ENCODE results near the gene MID1. TPM values are rescaled to one million over a fixed set of nuclear protein-coding genes. Genes with fewer than 3 reads are reported as not detected.
"Not testable (repeated sequence)": the region's sequence is repeated elsewhere in the genome, so short reads cannot be mapped to it uniquely, and the experiment has no call there.

Gene MID1
- total RNA-seq, 2 experiments from 2014 or later, result 0.27 to 0.36 TPM

DNA sequence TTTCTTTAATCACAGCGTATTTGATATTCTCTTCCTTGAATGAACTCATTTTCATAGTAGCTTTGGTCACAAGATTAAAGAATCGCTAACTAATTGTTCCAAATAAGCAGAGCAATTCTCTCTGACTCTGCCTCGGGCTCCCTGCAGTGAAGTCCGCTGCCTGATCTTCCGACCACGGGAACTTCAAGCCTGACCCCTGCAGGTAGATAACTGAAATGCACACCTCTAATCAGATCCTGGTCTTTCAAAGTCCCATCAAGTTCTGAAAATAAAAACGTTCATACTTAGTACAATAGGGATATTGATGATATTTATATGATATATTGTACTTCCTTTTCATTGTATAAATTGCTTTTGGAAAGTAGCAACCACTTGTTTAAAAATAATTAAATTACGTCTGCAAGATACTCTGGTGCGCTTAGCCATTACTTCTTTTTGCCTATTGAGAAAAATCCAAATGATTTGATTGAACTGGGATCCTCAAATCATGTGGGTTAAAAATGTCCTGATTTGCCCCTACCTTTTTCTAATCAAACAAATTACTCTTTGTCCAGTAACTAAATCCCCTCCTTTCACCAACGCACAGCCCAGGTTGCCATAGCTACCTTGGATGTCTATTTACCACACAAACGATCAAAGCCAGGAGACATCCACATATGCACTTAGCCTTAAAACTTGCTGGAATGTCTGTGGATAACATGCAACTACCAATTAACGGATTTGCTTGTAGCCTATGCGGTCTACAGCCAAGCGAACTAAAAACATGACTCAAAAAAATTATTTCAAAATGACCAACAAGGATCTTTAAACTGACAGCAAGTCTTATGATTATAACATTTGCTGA lies 4.2 kb downstream of the MID1 start:
- H3K27me3 Mint-ChIP-seq, result peaks cover 21% of the 10 kb centered on the region
- H3K9me3 Mint-ChIP-seq, result no peaks in the 10 kb centered on the region
- POLR2A ChIA-PET, result no interaction called here
- intact Hi-C loops (cut with micrococcal nuclease), result loop anchor here (2.0 kb wide), 1 partner anchor 425 kb away; no protein-coding TSS in a partner anchor
- no peaks in the 10 kb centered on the region for H3K36me3 Mint-ChIP-seq
- CTCF ChIA-PET, result interaction anchor here (1.0 kb wide), 1 partner anchor 426 kb away, joined by 6 read pairs; no protein-coding TSS in a partner anchor
- H3K4me3 Mint-ChIP-seq, result no peak overlapping the region
- no peak overlapping the region for H3K27ac Mint-ChIP-seq
- peaks cover 4% of the 10 kb centered on the region for H3K4me1 Mint-ChIP-seq (ENCODE audit: low read depth)
- no peak for DNase-seq

DNA sequence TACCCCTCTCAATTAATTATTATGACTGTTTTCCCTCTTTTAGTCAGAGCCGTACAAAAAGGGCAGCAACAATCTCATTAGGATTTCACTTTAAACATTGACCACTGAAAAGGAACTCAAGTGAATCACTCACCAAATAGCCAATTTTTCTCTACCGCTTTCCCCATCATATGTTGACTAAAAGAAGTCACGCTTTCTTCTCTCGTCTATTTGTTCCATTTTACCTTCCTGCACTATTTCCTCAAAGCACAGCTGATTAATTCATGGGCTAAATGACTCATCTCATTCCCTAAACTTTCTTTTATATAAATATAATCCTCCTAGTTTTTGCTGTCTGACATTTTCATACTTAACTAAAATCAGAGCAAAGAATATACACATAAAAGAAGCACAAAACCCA lies 8.2 kb downstream of the MID1 start:
- Mint-ChIP-seq H3K36me3 (no peaks in the 10 kb centered on the region), H3K27ac (no peak overlapping the region), H3K9me3 (no peaks in the 10 kb centered on the region), H3K4me1 (ENCODE audit: low read depth) (no peaks in the 10 kb centered on the region), H3K4me3 (no peak overlapping the region), H3K27me3 (peaks cover 7% of the 10 kb centered on the region)
- intact Hi-C loops (cut with micrococcal nuclease), result no loop called here
- no peak for DNase-seq
- ChIA-PET CTCF (no interaction called here), POLR2A (no interaction called here)

DNA sequence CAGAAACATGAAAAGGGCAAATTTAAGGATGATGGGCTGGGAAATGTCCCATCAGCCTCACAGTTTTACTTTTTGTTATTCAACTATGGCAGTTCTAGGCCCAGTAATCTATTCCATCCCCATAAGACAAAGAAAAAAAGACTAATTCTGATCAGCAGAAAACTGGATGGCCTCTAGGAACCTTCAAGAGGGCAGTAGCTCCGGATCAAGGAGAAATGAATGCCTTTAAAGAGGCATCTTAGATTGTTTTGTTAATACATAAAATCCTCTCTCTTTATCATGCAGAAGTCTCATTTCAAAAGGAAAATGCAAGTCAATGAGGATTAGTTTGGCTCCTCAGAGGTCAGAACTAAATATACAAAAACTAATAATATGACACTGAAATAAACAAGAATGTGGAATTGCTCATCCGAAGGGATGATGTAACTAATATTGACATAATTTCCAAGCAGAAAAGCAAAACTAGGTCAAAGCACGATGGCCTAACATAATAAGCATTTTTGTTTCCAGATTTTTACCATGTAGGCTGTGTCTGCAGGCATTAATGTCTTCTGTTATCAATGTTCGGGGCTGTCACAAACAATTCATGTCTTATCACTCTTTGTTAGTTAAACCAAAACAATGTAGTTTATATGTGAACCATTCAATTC lies 8.8 kb downstream of the MID1 start:
- DNase-seq, result no peak
- Mint-ChIP-seq H3K9me3 (no peaks in the 10 kb centered on the region), H3K27me3 (peaks cover 4% of the 10 kb centered on the region), H3K27ac (no peak overlapping the region), H3K4me3 (no peak overlapping the region), H3K4me1 (ENCODE audit: low read depth) (no peaks in the 10 kb centered on the region), H3K36me3 (no peaks in the 10 kb centered on the region)
- ChIA-PET POLR2A (no interaction called here), CTCF (no interaction called here)
- intact Hi-C loops (cut with micrococcal nuclease), result no loop called here

DNA sequence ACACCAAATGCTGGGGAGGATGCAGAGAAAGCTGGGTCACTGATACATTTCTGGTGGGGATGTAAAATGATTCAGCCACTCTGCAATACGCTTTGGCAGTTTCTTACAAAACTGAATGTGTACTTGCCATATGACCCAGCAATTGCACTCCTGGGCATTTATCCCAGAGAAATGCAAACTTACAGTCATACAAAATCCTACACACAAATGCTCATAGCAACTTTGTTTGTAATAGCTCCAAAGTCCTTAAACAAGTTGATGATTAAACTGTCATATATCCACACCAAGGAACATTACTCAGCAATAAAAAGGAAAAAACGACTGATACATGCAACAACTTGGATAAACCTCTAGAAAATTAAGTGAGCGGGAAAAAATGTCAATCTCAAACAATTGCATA lies 12.3 kb downstream of the MID1 start:
- no peaks in the 10 kb centered on the region for H3K27me3 Mint-ChIP-seq
- intact Hi-C loops (cut with micrococcal nuclease), result no loop called here
- no peaks in the 10 kb centered on the region for H3K4me1 Mint-ChIP-seq (ENCODE audit: low read depth)
- H3K36me3 Mint-ChIP-seq, result no peaks in the 10 kb centered on the region
- H3K9me3 Mint-ChIP-seq, result no peaks in the 10 kb centered on the region
- no peak for DNase-seq
- H3K27ac Mint-ChIP-seq, result no peak overlapping the region
- CTCF ChIA-PET, result no interaction called here
- POLR2A ChIA-PET, result no interaction called here
- H3K4me3 Mint-ChIP-seq, result no peak overlapping the region

DNA sequence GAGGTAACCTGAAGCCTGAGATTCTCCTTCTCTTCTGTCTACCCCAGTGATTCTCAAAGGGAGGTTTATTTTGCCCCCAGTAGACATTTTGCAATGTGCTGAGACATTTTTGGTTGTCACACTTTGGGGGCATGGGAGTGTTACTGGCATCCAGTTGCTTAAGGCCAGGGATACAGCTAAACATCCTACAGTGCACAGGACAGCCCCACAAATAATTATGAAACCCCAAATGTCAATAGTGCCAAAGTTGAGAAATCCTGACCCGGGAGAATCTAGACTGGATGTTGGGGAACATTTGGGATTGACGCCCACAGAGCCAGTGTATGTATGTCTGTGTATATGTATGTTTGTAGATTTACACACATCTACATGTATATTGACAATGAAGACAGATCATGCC lies 13.2 kb downstream of the MID1 start:
- DNase-seq, result no peak
- no peaks in the 10 kb centered on the region for H3K9me3 Mint-ChIP-seq
- intact Hi-C loops (cut with micrococcal nuclease), result no loop called here
- no peaks in the 10 kb centered on the region for H3K4me1 Mint-ChIP-seq (ENCODE audit: low read depth)
- ChIA-PET CTCF (no interaction called here), POLR2A (no interaction called here)
- H3K36me3 Mint-ChIP-seq, result no peaks in the 10 kb centered on the region
- H3K27me3 Mint-ChIP-seq, result no peaks in the 10 kb centered on the region
- no peak overlapping the region for H3K4me3 Mint-ChIP-seq
- no peak overlapping the region for H3K27ac Mint-ChIP-seq

DNA sequence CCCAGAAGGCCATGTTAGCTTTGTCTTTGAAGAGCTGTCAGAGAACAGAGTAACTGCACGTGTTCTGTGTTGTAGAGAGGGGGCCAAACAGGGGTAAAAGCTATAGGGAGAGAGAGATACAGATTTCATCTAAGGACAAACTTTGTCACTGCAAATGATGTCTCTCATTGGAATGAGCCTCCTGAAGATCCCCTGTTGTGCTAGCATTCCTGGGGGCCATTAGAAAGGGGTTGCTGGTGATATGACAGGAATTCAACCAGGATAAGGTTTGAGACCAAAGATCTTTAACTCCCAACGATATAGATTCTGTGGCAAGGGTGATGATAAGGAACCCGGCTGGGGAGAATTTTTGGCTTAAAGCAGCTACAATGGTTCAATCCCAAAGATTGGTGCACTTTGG lies 16.8 kb downstream of the MID1 start:
- H3K36me3 Mint-ChIP-seq, result no peaks in the 10 kb centered on the region
- H3K9me3 Mint-ChIP-seq, result no peaks in the 10 kb centered on the region
- H3K4me3 Mint-ChIP-seq, result no peak overlapping the region
- H3K27ac Mint-ChIP-seq, result no peak overlapping the region
- intact Hi-C loops (cut with micrococcal nuclease), result no loop called here
- ChIA-PET CTCF (no interaction called here), POLR2A (no interaction called here)
- no peak for DNase-seq
- H3K4me1 Mint-ChIP-seq (ENCODE audit: low read depth), result no peaks in the 10 kb centered on the region
- H3K27me3 Mint-ChIP-seq, result no peaks in the 10 kb centered on the region

DNA sequence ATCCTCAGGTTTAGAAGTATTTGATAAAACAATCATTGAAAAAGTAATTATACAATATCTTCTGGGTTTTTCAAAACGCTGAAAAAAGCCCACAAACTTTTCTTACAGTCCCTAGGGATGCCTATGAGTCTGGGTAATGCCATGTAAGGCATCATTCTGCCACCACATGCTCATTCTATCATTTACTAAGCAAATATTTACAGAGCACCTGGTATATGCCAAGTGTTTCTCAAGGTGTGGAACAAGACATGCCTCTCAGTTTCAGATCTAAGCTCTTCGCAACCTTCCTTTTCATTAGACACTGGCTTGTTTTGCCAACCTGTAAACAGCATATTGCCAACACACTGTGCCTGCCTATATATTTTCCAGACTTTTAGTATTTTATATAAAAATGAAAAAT lies 17.7 kb downstream of the MID1 start:
- intact Hi-C loops (cut with micrococcal nuclease), result no loop called here
- H3K27ac Mint-ChIP-seq, result no peak overlapping the region

DNA sequence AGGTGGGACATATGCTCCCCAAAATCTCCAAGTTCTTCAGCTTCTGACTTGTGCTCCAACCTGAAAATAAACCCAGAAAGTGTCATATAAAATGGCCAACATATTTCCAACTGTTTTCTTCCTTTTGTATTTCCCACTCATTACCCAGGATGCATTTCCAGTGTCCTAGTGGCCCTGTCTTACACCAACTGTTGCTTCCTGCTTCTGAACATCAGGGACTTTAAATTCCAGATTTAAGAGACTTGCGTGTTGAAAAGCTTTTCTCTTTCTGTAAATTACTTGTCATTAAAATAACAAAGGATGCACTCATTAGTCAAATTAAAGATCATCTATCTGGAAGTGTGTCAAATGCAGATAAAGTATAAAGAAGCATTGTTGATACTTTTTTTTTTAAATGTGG lies 19.9 kb downstream of the MID1 start:
- H3K4me1 Mint-ChIP-seq (ENCODE audit: low read depth), result no peaks in the 10 kb centered on the region
- no peak overlapping the region for H3K4me3 Mint-ChIP-seq

More for the DNA sequence above, 17.7 kb downstream of the MID1 start:
- CTCF ChIA-PET, result interaction anchor here (0.6 kb wide), 1 partner anchor 19 kb away, joined by 3 read pairs; no protein-coding TSS in a partner anchor
- no peaks in the 10 kb centered on the region for H3K4me1 Mint-ChIP-seq (ENCODE audit: low read depth)
- POLR2A ChIA-PET, result no interaction called here
- H3K9me3 Mint-ChIP-seq, result no peaks in the 10 kb centered on the region
- no peak overlapping the region for H3K4me3 Mint-ChIP-seq
- no peak for DNase-seq
- H3K27me3 Mint-ChIP-seq, result no peaks in the 10 kb centered on the region
- H3K36me3 Mint-ChIP-seq, result no peaks in the 10 kb centered on the region

DNA sequence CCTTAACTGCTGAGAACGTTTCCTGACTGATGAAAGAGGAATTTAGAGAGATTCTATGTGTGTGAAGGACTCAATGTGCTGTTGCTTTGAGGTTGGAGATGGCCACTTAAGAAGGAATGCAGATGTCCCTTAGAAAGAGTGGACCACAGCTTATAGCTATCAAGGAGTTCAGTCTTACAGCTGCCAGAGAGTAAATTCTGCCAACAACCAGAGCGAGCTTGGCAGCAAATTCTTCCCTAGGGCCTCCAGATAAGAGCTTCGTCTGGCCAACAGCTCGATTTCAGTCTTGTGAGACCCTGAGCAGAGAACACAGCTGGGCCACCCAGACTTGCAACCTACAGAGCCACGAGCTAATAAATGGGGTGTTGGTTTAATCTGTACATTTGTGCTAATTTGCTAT lies 21.8 kb downstream of the MID1 start:
- Mint-ChIP-seq H3K4me1 (ENCODE audit: low read depth) (no peaks in the 10 kb centered on the region), H3K4me3 (no peak overlapping the region), H3K9me3 (no peaks in the 10 kb centered on the region), H3K27me3 (no peaks in the 10 kb centered on the region), H3K27ac (no peak overlapping the region), H3K36me3 (no peaks in the 10 kb centered on the region)
- intact Hi-C loops (cut with micrococcal nuclease), result no loop called here
- DNase-seq, result no peak
- POLR2A ChIA-PET, result no interaction called here
- CTCF ChIA-PET, result no interaction called here

More for the DNA sequence above, 19.9 kb downstream of the MID1 start:
- no peaks in the 10 kb centered on the region for H3K27me3 Mint-ChIP-seq
- ChIA-PET CTCF (interaction anchor here (1.9 kb wide), 1 partner anchor 410 kb away, joined by 6 read pairs; no protein-coding TSS in a partner anchor), POLR2A (no interaction called here)
- no peak for DNase-seq
- H3K27ac Mint-ChIP-seq, result no peak overlapping the region
- no peaks in the 10 kb centered on the region for H3K9me3 Mint-ChIP-seq
- intact Hi-C loops (cut with micrococcal nuclease), result no loop called here
- H3K36me3 Mint-ChIP-seq, result no peaks in the 10 kb centered on the region

DNA sequence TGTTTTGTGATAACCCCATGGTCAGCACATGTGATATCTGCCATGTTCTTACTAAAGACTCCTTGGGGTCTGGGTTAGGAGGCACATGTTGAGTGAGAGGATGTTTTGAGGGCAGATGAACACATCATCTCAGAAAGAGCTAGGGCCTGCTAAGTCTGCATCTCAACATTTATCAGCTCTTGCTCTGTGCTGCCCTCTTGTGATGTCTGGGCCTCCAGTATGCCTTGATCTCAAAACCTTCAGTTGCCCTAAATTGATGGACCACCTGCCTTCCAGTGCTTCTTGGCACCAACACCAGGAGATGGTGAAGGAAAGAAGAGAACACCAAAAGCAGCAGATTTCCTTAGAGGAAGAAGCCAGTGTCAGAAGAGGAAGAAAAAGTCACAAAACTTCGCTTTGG lies 22.5 kb downstream of the MID1 start:
- H3K27ac Mint-ChIP-seq, result no peak overlapping the region
- H3K9me3 Mint-ChIP-seq, result no peaks in the 10 kb centered on the region
- CTCF ChIA-PET, result no interaction called here
- POLR2A ChIA-PET, result no interaction called here
- H3K36me3 Mint-ChIP-seq, result no peaks in the 10 kb centered on the region
- no peaks in the 10 kb centered on the region for H3K27me3 Mint-ChIP-seq
- H3K4me3 Mint-ChIP-seq, result no peak overlapping the region
- no peaks in the 10 kb centered on the region for H3K4me1 Mint-ChIP-seq (ENCODE audit: low read depth)
- peak; percentile 8 for DNase-seq
- intact Hi-C loops (cut with micrococcal nuclease), result no loop called here

DNA sequence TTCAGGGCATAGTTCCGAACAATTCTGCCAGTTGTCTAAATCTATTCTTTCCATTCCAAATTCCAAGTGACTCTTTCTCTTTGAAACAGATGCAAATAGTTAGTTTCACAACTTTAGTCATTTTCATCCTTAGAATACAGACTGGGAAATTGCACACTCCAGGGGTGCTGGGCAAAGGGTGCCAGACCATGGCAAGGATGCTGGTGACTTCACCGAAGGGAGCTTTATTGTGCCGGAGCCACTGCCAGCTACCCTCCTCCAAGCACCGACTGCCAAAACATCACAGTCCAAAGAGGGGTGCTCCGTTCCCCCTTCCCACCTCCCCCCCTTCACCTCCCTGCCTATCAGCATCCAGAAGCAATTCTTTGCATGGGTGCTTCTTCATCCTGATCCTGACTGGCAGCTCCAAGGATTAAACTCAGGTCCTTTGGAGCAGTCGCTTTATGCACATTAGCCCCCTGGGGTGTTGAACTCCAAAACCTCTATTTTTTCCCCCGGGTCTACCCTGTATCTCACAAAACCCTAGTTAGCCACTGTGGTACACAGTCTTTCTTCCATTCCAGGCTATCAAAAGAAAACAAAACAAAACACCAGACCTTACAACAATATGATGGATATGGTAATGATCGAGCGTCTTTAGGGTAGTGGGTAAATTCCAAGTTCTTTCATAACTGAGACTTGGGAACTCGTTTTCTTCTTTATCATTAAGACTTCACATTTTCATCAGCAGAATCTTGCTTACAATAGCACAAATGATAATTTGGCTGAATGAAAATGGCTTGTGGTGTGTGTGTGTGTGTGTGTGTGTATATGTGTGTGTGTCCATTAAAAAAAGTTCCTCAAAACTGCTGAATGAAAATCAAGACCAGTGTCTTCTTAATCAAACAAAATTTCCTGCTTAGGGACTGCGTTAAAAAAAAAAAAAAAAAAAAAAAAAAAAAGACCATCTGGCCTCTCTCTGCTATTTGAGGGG lies 28.7 kb downstream of the MID1 start:
- intact Hi-C loops (cut with micrococcal nuclease), result no loop called here
- H3K27me3 Mint-ChIP-seq, result no peaks in the 10 kb centered on the region
- H3K36me3 Mint-ChIP-seq, result no peaks in the 10 kb centered on the region
- no peaks in the 10 kb centered on the region for H3K4me1 Mint-ChIP-seq (ENCODE audit: low read depth)
- no peaks in the 10 kb centered on the region for H3K9me3 Mint-ChIP-seq
- DNase-seq, result no peak
- POLR2A ChIA-PET, result no interaction called here
- H3K4me3 Mint-ChIP-seq, result no peak overlapping the region
- no peak overlapping the region for H3K27ac Mint-ChIP-seq
- CTCF ChIA-PET, result no interaction called here

DNA sequence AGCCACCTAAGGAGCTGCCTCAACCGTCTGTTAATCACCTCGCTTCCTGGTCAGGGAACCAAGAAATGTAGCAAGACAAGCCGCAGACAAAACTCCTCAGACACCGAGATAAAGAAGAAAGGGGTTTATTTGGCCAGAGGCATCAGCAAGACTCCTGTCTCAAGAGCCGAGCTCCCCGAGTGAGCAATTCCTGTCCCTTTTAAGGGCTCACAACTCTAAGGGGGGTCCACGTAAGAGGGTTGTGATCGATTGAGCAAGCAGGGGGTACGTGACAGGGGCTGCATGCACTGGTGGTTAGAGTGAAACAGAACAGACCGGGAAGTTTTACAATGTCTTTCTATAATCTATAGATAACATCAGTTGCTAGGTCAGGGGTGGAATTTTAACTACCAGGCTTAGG lies 30.6 kb downstream of the MID1 start:
- CTCF ChIA-PET; H3K27me3 Mint-ChIP-seq; DNase-seq; H3K36me3 Mint-ChIP-seq; H3K9me3 Mint-ChIP-seq; H3K4me1 Mint-ChIP-seq (ENCODE audit: low read depth); H3K27ac Mint-ChIP-seq; POLR2A ChIA-PET; H3K4me3 Mint-ChIP-seq; intact Hi-C loops (cut with micrococcal nuclease): not testable (repeated sequence)

All from activated CD4-positive, alpha-beta memory T cell treated with anti-CD3 and anti-CD28 coated beads for 36 hours (primary cell).